NOMO-1 treated with DMSO at 0.1 percent for 48 hours (cell line): Measurements from ENCODE around the gene ARID4B.
"Not testable (repeated sequence)": the region's sequence is repeated elsewhere in the genome, so short reads cannot be mapped to it uniquely, and the experiment has no call there.

Source experiments
- DNase-seq: peaks from one replicate; lab custom pipeline; 2025; ENCODE audit not compliant: unreplicated experiment; lab: John Stamatoyannopoulos, UW

Gene ARID4B

DNA sequence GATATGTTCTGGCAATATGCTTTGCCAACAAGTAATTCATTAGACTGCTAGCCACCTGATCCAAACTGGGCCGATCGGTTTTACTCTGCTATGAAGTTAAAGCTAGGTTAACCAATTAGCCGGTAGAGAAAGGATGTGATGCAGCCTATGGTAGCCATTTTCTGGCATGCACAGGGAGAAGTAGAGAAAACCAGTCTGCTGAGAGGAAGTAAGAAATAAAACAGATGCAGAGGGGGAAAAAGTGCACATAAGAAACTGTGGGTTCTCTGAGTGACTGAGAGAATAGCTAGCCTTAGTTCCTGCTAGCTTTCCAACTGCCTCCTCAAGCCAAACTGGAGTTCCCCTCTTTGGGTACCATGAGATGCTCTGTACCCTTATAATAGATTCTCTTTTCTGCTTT lies 52.8 kb downstream of the ARID4B start:
- peak; percentile 71 for DNase-seq

DNA sequence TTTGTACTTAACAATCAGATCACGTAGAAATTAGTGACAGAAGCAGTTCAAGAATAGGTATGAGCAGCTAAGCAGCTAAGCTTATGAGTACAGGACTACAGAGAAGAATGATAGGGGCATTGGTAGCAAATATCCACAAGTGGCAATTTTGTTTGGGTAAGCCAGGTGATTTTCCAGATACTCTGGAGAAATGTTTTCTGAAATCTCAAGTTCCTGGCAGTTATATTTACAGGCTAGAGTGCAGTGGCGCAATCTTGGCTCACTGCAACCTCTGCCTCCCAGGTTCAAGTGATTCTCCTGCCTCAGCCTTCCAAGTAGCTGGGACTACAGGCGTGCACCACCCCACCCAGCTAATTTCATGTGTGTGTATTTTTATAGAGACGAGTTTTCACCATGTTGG lies 55.1 kb downstream of the ARID4B start:
- DNase-seq: no peak

DNA sequence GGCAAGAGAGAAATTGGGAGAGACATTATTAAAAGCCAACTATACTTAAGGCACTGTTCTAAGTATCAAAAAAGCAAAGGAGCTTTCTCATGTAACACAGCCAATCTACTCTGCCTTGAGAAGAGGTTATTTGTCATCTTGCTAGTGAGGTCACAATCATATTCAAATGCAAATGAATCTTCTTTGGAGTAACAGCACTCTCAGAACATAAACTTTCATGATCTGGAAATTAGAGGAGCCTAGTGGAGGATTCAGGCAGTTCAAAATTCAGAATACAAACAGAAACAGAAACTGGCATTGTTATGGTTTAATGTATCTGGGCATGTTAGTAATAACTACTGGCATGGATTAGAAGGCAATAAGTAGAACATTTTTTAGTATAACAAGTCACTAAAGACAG lies 57.4 kb downstream of the ARID4B start:
- DNase-seq: no peak

DNA sequence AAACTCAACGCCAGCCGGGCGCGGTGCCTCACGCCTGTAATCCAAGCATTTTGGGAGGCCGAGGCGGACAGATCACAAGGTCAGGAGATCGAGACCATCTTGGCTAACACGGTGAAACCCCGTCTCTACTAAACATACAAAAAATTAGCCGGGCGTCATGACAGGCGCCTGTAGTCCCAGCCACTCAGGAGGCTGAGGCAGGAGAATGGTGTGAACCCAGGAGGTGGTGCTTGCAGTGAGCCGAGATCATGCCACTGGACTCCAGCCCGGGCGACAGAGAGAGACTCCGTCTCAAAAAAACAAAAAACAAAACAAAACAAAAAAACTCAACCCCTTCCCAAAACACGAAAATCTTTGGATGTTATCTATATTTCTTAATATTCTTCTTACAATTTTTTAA lies 58.0 kb downstream of the ARID4B start:
- DNase-seq: not testable (repeated sequence)

DNA sequence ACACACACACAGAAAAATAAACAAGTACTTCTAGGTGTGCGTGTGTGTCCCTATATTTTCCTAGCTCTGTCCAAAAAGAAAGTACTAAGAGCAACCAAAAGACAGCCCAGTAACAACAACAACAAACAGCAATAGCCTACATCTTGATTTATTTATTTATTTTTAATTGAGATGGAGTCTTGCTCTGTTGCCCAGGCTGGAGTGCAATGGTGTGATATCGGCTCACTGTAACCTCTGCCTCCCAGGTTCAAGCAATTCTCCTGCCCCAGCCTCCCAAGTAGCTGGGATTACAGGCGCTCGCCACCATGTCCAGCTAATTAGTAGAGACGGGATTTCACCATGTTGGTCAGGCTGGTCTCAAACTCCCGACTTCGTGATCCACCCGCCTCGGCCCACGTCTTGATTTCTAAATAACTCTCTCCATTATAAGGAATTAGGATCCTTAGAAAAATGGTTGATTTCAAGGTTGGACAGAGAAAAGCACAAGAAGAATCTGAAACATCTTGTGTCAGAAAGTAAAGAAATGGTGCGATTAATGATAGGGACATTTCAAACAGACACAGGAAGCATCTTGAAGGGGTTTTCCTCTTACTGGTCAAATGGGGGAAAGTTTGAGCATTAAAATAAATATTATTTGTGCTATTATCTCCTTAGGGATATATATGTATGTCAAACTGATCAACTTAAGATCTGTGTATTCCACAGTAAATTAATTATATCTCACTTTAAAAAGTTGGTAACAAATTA lies 59.4 kb downstream of the ARID4B start:
- no peak for DNase-seq

DNA sequence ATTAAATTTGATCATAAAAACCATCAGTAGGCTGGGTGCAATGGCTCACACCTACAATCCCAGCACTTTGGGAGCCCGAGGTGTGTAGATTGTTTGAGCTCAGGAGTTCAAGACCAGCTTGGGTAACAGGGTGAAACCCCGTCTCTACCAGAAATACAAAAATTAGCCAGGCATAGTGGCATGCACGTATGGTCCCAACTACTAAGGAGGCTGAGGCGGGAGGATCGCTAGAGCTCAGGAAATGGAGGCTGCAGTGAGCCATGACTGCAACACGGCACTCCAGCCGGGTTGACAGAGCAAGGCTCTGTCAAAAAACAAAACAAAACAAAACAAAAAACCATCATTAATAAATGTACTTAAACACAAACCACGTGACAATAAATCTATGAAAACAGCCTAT lies 61.0 kb downstream of the ARID4B start:
- no peak for DNase-seq

DNA sequence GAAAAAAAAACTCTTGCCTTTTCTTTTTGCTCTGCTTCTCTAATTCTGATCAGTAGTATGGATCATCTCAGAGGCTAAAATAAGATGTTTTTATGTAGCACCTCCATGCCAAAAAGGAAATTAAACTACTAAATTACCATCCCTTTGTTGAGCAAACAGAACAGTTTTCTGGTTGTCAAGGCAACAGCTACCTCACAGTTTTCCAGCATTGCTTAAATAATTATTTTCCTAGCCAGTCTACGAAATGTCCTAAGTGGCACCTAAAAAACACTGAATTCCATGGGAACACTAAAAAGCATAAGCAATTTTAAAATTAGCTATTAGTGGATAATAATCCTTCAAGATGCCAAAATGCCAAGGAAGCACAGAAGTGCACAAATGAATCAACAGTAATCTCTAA lies 61.7 kb downstream of the ARID4B start:
- DNase-seq: no peak

DNA sequence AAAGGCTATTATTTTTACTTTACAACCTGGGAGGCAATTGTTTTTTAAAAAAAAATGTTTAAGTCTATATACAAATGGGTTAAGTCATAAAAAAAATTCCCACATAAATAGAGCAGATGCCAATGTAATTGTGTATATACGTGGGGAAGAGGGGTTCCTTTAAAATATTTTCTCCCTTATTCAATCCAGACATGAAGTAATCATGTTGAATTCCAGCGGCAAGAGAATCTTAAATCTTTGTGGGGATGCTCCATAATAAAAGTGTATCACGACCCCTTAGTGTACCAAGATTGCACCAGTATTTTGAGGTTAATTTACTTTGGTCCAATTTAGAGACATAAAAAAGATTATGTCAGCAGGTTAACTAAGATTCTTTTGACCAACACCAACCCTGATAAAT lies 62.1 kb downstream of the ARID4B start:
- no peak for DNase-seq

DNA sequence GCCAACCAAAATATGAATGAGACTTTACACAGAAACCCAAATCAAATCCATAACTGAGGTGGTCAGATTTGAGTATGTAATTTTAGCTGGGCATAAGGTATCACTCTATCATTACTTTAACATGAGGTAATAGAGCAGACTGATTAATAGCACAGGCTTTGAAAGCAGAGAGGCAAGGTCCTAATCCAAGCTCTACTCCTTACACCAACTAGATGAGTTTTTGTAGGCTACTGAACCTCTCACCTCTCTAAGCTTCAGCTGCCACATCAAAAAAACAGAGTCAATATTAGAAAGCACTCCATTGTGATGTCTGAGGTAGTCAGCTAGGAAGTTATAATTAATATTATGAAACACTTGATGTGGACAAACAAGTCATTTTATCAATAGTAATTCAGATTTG lies 63.7 kb downstream of the ARID4B start:
- no peak for DNase-seq

DNA sequence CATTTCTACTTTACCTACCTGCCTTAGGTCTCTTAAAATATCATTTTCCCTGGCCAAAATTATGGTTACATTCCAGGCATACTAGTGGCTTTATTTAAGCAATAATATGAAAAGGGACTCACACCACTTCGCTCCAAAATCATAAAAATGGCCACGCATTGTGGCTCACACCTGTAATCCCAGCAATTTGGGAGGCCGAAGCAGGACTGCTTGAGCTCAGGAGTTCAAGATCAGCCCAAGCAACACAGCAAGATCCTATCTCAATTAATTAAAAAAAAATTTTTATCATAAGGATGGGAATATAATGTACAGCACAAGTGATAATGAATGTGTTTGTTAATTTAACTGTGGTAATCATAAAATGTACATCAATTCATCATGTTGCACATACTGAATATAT lies 65.4 kb downstream of the ARID4B start:
- DNase-seq: no peak

DNA sequence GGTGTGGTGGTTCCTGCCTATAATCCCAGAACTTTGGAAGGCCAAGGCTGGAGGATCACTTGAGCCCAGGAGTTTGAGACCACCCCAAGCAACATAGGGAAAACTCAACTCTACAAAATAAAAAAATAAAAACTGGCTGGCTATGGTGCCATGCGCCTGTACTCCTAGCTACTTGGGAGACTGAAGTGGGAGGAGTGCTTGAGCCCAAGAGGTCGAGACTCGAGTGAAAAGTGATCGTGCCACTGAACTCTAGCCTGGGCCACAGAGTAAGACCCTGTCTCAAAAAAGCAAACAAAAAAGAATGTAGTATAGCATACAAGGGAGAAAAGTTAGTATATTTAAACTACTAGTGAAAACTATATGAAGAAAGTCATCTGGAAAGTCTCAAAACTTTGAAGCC lies 66.7 kb downstream of the ARID4B start:
- DNase-seq: no peak

DNA sequence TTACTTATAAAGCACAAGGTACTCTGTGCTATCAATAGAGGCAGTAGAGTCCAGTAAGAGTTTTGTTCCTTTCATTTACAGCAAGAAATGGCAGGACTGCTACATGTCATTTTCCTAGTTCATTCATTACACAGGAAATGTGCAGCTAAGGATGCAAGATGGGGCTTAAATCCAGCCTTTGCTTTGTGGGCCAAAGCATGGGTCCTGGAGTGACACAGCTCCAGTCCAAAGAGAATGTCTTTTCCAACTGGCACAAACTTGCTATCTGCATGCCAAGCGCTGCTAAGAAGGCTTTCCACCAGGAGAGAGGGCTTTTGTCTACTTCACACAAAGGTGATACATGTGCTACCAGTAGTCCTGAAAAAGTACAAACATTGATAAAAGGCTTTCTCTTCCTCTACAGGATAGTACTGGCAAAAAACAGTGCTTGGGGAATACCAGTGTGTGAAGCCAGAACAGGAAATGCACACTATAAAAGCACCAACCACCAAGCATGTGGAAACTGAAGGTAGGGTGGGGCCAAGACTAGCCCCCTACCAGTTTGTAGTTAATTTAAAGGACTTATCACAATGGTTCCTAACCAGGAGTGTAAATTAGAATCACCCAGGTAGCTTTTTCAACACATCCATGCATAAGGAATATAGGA lies 68.7 kb downstream of the ARID4B start:
- no peak for DNase-seq

DNA sequence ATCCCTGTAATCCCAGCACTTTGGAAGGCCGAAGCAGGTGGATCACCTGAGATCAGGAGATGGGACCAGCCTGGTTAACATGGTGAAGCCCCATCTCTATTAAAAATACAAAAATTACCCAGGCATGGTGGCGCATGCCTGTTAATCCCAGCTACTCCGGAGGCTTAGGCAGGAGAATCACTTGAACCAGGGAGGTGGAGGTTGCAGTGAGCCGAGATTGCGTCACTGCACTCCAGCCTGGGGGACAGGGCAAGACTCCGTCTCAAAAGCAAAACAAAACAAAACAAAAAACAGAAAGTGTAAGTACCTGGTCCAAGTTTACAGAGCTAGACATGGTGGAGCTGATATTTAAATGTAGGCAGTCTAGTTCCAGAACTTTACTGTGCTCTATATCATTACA lies 69.9 kb downstream of the ARID4B start:
- DNase-seq: not testable (repeated sequence)

DNA sequence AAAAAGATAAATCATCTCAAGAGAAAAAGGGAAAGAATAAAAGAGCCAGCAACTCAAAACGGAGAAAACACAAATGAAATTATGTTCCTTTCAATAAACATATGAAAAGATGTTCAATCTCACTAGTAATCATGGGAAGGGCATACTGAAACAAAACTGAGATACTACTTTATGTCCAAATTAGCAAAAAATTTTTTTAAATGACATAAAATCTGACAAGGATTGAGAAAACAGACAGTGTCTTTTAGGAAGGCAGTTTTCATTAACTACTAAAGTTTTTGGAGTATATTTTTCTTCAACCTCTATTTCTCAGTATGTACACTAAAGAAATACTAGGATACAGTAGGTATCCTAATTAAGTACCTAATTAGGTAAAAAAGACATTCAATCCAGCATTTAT lies 73.3 kb downstream of the ARID4B start:
- no peak for DNase-seq

DNA sequence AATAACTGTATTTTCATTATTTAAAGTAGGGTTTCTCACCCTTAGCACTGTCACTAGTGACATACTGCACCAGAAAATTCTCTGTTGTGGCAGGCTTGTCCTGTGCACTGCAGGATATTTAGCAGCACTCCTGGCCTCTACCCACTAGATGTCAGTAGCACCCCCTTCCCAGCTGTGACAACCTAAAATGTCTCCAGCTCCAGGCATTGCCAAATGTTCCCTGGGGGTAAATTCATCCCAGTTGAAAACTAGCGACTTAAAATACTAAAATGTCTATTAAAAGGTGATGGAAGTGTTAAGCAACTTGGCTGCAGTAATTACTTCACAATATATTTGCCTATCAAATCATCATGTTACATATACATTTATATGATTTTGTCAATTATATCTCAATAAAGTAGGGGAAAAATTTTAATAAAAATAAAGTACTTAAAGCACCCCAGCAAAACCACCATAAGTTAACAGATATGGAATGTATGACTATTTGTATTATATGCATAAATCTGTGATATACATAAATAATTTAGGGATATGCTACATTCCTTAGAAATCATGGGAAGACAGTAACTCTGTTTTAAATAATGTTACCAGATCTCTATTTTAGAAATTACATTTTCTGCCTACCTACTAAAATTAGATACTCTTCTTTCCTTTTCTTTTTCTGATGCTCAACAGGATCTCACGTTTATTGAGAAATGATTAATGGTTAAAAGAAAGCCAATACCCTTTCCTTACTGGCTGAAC lies 74.6 kb downstream of the ARID4B start:
- DNase-seq: peak; percentile 39

DNA sequence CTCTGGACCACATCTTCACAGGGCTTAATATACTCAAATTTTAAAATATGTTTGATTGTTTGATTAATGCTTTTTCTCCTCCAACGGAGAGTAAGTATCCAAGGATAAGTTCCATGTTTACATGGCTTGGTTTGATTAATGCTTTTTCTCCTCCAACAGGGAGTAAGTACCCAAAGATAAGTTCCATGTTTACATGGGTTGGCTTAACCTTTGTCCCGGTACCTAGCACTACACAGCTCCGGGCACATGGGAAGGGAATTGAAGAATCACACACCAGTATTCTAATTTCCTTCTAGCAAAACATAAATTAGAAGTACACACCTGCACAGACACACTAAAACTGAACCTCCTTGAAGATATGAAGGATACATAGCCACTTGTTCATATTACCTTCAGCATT lies 77.5 kb downstream of the ARID4B start:
- no peak for DNase-seq

DNA sequence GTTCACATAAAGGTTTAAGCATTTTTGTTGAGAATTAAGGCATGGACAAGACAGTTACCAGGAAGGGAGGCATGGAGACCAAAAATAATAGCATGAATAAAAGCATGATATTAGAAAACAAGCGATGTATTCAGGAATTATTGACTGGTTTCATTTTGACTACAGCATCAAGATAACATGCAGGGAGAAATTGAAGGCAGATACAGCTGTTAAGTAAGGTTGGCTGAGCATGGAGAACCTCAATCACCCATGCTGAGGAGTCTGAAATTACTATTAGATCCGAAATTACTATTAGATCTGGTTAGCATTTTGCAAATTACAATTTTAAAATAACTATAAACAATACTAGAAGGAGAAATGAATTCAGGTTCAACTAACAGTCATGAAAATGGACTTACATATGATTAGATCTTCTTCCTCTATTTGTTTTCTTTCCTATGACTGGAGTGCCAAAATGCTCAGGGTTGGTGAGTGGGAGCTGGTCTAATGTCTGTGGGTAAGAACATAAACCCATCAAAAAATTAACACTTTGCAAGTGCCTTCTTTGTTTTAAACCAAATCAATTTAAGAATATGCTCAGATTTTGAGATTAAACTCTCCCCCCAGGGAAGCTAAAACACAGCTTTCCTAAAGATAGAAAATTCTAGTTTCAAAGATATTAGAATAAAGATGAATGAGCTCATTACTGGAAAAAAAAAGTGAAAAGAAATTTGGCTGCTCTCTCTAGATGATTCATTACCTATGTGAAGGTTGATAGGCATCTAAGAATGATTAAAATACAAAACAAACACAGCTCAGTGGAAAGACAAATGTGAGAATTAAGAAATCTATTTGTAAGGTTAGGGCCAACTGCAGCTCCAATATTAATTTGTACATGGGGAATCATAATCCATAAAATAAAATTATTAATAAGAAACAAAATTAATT lies 81.7 kb downstream of the ARID4B start:
- no peak for DNase-seq

DNA sequence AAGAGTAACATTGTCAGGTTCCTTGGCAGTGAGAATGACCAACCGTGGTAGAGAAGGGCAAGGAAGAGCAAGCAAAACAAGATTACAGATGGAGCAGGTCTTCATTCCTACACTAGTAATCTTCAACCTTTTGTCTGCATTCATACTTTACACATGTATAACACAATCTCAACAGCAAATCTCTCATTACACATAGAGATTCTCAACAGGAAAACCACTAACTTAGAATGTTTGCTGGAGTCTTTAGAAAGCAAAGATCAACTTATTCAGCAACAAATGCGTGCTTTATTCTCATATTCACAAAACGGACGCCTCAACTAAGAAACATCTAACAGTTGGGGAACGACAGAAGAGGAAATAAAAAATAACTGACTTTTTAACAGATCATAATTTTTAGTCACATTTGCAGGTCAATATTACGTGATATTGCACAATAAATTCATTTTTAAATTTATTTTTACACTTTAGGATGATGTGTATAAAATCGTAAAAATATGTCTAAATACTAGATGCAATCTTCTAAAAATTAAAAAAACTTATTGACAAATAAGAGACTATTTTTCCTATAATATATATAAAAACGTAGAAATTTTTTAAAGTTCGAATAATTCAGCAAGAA lies 82.9 kb downstream of the ARID4B start:
- DNase-seq: no peak

DNA sequence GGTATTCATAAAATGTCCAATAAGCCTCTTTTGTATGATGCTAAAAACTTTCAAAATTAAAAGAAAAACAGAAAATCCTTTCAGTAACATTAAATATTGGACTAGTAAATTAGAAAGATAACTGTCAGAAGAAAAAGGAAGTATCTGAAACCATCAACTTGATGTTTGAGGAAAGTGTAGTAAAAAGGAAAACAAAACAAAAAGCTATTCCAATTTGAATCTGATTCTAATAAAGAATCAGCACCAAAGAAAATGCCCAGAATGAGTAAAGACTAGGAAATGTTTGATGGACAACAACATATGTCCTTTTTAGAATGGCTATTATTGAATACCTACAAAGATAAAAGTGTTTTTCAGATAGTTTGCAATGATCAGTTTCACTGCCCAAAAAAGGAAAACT lies 87.0 kb downstream of the ARID4B start:
- no peak for DNase-seq

DNA sequence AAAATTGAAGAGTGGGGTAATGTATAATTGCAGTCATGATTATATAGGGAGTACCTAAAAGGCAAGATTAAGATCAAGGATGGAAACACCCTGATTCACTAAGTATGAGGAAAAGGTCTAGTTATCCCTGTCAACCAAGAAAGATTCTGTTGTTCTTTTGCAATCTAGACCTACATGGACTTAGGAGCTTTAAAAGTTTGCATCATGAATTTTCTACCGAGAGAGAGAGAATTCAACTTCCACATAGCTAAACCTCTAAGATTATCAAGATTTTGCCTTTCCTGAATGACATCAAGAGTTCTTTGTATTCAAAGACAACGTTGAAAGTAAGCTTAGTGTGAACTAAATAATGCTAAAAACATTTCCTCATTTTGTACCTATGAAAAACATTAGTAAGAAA lies 88.1 kb downstream of the ARID4B start:
- no peak for DNase-seq

DNA sequence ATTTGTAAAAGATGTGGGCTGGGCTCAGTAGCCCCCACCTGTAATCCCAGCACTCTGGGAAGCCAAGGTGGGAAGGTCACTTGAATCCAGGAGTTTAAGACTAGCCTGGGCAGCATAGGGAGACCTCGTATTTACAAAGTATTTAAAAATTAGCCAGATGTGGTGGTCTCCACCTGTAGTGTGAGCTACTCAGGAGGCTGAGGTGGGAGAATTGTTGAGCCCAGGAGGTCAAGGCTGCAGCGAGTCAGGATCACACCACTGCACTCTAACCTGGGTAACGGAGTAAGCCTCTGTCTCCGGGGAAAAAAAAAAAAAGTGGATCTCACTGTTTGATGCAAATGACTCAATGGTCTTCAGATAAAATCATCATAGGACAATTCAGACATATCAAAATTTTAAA lies 89.4 kb downstream of the ARID4B start:
- DNase-seq: no peak
